Central memory CD4-positive, alpha-beta T cell (primary cell): ENCODE measurements around the gene RASGRF2.
A peak's percentile ranks its signal among the peaks of the same experiment; 100 is the strongest.

Source experiments
- DNase-seq: peaks from one replicate; pipeline ENCODE4 v3.0.0; 2022
- total RNA-seq, 3 experiments: gene quantifications; one replicate each; lab custom pipeline; 2026; lab: John Stamatoyannopoulos, UW

RASGRF2 gene
- total RNA-seq = 29.3 to 93.8 (median 77.1) reads per million in 3 experiments

- peak; percentile 48 for DNase-seq
Measured at GRCh38 chr5:80959768-80960442, at the start of gene RASGRF2. RASGRF2 (plus strand) TSS chr5:80960363; CDS start chr5:80960739, 376 bp downstream.

DNA sequence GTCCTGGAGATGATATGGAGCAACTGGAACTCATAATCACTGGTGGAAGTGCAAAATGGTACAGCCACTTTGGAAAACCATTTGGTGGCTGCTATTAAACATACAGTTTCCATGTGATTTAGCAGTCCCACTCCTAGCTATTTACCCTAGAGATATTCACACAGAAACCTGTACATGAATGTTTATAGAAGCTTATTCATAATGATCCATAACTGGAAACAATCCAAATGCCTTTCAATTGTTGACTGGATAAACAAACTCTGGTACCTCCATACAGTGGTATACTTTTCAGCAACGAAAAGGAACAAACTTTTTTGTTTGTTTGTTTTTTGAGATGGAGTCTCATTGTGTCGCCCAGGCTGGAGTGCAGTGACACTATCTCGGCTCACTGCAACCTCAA is 47.7 kb upstream of the RASGRF2 start:
- no peak for DNase-seq

- DNase-seq = no peak
Measured at GRCh38 chr5:80915716-80916115, 44.4 kb upstream of the RASGRF2 start.

GRCh38 chr5:80916676-80917075 is 43.5 kb upstream of the RASGRF2 start:
- DNase-seq = no peak

DNA sequence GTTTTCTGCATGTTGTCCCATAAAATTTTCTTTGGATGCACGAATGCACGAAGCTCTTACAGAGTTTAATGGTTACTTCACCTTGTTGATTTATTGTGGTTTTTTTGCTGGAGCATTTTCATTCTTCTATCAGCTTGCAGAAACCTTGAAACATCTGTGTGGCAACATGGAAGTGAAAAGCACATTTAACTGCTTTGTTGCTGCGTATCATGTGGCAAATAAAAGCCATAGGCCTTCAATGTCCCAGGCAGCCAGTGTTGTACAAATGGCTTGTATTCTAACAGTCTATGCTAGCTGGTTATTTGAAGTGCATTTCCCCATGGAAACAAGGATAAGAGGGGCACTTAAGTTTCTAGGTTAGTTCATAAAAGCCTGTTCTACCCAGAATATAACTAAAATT is 42.5 kb upstream of the RASGRF2 start:
- DNase-seq = no peak

- no peak for DNase-seq
Measured at GRCh38 chr5:80919678-80920196, 40.4 kb upstream of the RASGRF2 start.

- no peak for DNase-seq
Measured at GRCh38 chr5:80920333-80920732, 39.8 kb upstream of the RASGRF2 start.

- no peak for DNase-seq
Measured at GRCh38 chr5:80921026-80921425, 39.1 kb upstream of the RASGRF2 start.

- DNase-seq = no peak
Measured at GRCh38 chr5:80925931-80926330, 34.2 kb upstream of the RASGRF2 start.

- no peak for DNase-seq
Measured at GRCh38 chr5:80926536-80926935, 33.6 kb upstream of the RASGRF2 start.

DNA sequence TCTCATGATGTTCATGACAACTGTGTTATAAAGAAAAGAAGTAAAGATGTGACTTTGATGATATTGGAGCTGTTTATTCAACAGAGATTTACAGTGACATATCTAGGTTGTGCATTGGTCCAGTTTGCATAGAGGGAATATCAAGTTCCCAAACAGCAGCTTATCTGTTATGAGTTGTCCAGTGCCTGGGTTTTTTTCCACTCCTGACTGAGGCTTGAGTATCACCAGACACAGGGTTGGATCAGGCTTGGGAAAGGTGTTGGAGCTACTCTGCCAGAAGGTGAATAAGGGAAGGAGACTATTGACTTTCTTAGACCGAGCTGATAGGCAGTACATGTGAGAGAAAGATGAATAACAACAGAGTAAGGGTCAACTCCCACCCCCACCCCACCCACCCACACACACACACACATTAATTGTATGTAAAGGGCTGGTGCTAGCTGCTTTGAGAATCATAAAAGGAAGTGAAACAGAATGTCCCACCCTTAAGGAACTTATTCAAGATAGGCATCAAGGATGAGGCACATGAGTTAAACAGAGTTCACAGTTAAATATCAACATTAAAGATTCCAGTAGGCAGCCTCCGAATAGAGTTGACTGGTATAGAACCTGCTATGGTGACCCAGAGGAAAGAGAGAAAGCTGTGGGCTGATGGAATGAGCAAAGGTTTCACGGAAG is 33.0 kb upstream of the RASGRF2 start:
- DNase-seq = no peak

DNA sequence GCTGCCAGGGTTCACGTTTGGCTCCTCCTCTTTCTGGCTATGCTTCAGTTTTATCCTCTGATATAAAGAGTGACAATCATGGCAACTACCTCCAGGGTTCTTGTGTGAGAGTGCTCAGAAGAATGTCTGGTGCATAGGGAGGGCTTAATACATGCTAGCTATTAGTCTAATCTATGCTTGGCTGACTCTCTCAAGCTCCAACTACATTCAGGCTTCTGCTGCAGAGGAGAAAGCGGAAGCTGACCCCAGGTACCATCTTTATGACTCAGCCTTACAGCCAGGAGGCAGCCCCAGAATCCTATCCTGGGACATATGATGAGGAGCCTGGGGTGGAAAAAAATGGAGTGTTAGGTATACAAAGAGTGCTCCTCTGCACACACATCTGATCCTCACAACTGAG is 32.1 kb upstream of the RASGRF2 start:
- DNase-seq = no peak

DNA sequence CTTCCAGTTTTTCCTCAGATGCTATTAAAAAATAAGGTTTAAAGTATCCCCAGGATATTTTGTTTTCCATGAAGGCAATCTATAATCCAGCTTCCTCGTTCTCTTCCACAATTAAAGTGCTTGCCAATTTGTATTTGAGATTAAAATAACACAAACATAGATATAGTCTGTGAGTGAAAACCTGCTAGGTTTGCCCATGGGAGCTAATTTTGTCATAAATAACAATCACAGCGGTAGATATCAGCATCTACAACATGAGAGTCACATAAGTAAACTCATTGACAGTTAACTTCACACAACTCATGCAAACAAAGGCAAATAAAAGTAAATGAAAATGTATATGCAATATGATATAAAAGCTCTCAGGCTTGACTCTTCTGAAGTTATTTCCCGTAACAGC is 29.2 kb upstream of the RASGRF2 start:
- DNase-seq = no peak

- DNase-seq = no peak
Measured at GRCh38 chr5:80931411-80931810, 28.8 kb upstream of the RASGRF2 start.

- DNase-seq = no peak
Measured at GRCh38 chr5:80933036-80933435, 27.1 kb upstream of the RASGRF2 start.

DNA sequence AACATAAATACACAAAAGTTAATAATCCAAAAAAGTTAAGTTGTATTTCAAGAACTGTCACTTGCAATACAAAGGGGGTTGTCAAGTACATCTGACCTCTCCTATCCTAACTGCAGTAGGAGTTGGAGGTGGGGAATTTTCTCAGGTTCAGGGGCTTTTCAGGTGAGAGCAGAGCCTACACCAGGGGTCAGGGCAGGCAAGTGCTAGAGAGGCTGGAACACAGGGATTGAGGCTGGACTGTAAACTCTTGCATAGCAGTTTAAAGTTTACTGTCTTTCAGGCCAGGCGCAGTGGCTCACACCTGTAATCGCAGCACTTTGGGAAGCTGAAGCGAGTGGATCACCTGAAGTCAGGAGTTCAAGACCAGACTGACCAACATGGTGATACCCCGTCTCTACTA is 25.4 kb upstream of the RASGRF2 start:
- no peak for DNase-seq

DNA sequence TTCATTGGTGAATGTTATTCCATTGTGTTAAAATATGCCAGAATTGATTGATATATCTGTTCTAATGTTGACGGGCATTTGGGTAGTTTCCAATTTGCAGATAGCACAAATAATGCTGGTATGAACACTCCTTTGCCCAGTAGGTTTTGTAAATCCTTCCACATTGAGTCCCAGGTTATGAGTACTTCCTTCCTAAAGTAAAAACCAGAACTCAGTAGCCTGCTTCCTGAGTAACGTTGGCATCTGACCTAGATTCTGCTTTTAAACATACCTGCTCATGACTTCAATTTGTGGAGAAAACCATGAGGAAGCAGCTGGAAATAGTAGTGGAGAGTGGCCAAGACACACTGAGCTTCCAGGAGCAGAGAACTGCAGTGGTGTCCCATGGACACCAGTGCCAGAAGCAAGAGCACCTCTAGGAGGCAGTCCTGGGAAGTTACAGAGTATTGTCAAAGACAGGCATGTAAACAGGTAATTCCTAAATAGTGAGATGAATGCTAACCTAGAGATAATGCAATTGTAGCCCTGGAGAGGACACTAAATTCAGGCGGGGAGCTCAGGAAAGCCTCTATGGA is 24.3 kb upstream of the RASGRF2 start:
- no peak for DNase-seq

DNA sequence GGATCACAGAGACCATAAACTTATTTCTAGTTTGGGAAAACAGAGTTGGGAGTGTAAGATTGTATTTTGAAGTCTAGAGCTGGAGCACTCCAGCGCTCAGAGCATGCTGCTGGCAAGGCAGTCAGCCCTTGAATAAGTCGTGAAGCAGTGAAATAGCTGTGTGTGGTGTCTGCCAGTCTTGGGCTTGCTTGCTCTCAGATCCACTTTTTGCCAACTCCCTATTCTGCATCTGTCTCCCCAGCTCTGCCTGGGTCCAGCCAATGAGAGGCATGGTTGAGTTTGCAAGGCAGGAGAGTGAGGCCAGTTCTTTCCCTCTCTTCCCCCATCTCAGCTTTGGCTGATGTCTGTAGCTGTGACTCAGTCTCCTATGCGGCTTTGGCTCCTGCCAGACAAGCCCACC is 23.3 kb upstream of the RASGRF2 start:
- no peak for DNase-seq

DNA sequence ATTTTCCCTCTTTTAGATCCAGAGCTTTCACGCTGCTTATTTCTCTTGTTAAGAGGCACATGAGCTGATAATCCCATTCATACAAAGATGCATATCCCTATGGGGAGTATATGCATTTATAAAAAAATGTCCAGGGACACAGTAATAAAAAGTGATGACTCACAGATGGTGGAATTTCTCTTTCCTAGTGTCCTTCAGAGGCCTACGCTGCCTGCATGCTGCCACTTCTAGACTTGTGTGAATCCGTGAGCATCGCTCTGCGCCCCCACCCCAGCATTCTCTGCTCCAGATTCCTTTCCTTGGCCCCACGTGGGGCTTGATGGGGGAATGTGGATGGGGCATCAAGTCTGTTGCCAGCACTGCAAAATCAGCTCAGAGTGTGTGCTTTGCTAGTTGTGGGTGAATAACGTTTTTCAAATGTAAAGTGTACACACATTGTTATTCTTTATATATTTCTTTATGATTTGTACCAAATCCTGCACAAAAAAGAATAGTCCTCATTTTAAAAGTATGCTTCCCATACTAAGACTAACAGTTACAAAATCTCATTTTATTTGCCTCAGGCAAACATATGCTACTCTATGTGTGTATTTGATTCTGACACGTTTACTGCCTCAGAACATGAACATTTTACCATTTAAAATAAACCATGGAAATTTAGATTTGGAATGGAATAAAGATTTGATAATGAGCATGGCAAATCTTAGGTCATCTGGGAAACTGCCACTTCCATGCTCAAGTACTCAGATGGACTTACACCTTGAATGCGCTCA is 22.4 kb upstream of the RASGRF2 start:
- DNase-seq = no peak

DNA sequence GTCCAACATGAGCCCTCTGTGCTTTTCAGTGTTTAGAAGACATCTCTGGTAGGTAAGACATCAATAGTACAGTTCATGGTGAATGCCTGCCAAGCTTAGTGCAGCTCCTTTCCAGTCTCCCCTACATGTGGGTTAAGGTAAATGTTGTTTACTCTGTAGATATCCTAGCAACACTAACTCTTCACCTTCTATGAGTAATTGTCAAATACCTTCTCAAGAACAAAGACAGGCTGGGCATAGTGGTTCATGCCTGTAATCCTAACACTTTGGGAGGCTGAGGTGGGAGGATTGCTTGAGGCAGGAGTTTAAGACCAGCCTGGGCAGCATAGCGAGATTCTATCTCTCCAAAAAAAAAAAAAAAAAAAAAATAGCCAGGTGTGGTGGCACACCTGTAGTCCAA is 18.7 kb upstream of the RASGRF2 start:
- DNase-seq = no peak

GRCh38 chr5:80951366-80951765 is 8.8 kb upstream of the RASGRF2 start:
- DNase-seq = no peak

GRCh38 chr5:80953587-80953986 is 6.6 kb upstream of the RASGRF2 start:
- no peak for DNase-seq

GRCh38 chr5:80955082-80955590 is 5.0 kb upstream of the RASGRF2 start:
- no peak for DNase-seq
